T1000 (cell line): ENCODE data around the gene C18orf63.

Experiments used
- DNase-seq: peaks from one replicate; lab custom pipeline; 2025; ENCODE audit warnings: mixed read lengths; lab: John Stamatoyannopoulos, UW

Gene C18orf63

GRCh38 chr18:74376523-74376922 lies 60.9 kb downstream of the C18orf63 start:
- DNase-seq = no peak

DNA sequence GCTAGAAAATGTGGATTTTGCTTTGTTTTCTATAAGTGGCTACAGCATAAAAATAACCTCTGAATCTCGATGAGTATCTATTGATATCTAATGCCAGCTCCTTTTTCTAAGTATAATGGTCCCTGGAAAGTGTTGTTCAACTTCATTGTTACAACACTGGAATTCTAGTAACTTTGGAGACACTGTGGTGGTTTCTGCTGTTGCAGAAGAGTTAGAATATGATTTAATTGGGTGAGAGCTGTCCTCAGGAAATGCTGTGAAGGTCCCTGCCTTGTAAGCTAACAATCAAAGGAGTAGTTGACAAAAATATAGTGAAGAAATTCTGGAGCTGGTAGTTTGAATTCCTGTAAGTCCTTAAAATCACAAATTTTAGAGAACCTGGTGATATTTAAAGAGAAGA lies 62.1 kb downstream of the C18orf63 start:
- DNase-seq = no peak

DNA sequence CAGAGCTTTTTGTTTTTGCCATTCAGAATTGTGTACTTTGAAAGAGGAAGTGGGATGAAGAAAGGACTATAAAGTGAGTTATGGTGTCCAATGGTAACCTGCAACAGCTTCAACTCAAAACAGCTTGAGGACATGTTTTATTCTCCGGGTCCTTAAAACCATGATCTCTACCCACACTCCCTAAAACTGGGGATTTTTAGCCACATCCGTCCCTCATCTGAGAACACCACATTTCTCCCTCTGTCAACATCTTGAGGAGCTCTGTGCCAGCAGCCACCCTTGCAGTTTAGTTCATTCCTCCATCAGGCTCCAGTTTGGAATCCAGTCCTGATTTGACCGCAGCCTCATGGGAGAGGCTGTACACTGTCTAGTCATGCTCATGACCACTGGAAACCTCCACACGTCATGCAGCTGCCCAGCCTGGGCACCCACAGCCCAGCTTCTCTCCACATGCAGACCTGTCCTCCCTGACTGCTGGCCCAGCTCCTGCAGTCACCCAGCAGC lies 62.6 kb downstream of the C18orf63 start:
- no peak for DNase-seq

- no peak for DNase-seq
Observed at GRCh38 chr18:74380916-74381315, 65.3 kb downstream of the C18orf63 start.

GRCh38 chr18:74381621-74382295 lies 66.1 kb downstream of the C18orf63 start:
- no peak for DNase-seq

- DNase-seq = no peak
Observed at GRCh38 chr18:74382481-74383017, 66.9 kb downstream of the C18orf63 start.

DNA sequence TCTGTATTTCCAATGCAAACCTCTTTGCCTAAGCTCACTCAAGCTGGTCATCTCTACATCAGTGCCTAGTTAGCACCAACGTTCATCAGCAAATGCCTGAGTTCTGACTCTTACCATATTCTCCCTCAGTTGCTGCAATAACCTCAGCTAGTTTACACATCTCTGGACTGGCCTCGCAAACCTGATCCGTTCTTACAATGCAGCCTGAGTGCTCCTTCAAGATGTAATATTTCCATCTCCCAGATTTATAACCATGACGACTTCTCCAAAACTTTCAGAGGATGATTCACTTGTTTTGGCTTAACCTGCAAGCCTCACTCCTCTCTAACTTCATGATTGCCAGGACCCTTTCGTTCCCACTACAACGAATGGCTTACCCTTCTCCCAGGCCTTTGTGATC lies 71.7 kb downstream of the C18orf63 start:
- DNase-seq = no peak

GRCh38 chr18:74388227-74388626 lies 72.6 kb downstream of the C18orf63 start:
- no peak for DNase-seq

DNA sequence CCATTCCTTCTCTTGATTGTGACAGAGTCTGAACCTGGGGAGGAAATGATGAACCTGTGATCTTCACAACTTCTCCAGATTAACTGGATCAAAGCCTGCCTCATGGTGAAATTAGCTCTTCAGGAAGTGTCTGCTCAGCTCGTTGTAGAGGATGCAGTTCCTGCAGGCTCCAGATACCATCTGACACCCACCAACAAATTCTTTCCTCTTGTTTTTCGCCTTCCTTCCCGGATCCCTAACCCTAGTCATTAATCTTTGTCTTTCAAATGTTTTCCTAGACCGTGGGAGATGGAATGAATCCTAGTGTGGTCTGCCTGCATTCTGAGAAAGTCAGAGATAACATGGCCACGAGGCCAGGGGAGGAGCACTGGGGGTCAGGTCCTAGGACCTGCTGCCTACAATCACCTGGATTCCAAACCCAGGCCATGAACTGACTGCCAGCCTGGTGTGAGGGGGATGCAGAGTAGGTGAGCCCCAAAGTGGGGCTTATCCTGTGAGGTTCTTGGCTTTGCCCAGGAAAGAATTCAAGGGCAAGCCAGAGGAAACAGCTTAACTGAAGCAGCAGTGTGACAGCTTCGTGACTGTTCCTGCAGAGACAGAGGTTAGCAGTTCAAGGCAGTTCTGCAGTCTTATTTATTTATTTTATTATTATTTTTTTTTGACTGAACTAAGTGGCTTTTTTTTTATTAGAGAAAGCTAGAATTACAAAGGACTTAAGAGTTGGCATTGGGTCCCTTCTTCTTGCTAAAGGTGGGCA lies 73.7 kb downstream of the C18orf63 start:
- DNase-seq = no peak

- no peak for DNase-seq
Observed at GRCh38 chr18:74389991-74390390, 74.4 kb downstream of the C18orf63 start.

GRCh38 chr18:74390900-74391299 lies 75.3 kb downstream of the C18orf63 start:
- no peak for DNase-seq

- no peak for DNase-seq
Observed at GRCh38 chr18:74392323-74392722, 76.7 kb downstream of the C18orf63 start.

- no peak for DNase-seq
Observed at GRCh38 chr18:74395006-74395405, 79.4 kb downstream of the C18orf63 start.

- no peak for DNase-seq
Observed at GRCh38 chr18:74395648-74396154, 80.1 kb downstream of the C18orf63 start.

GRCh38 chr18:74396171-74397169 lies 80.8 kb downstream of the C18orf63 start:
- DNase-seq = no peak

- no peak for DNase-seq
Observed at GRCh38 chr18:74397572-74397971, 81.9 kb downstream of the C18orf63 start.

DNA sequence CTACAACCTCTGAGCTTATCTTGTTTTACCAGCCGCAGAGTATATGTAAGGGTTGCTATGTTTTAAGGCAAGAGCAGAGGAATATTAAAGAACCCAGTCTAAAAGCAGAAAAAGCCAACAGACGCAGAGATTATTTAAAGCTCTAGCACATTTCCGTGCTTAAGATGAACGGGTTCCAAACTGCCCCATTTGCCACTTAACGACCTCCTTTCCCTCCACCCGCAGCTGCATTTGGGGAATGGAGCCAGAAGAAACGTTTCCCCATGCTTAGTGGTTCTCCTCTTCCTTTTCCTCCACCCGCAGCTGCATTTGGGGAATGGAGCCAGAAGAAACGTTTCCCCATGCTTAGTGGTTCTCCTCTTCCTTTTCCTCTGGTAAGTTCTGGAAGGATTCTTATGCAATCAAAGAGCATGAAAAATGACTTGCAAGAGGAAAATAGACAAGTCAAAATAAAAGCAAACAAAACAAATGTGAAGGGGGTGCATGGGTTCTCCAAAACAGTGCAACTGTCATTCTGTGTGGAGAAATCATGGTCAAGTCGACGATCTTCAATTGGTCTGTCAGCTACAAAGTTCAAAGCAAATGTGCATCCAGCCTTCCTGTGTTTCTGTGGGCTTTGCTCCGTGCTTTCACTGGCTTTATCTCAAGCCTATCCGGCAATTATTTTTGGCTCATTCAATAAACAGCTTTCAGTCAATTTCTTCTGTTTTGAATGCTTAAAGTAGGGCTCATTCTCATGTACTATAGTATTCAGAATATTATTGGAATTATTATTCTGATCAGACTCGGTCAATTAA lies 83.7 kb downstream of the C18orf63 start:
- DNase-seq = no peak

DNA sequence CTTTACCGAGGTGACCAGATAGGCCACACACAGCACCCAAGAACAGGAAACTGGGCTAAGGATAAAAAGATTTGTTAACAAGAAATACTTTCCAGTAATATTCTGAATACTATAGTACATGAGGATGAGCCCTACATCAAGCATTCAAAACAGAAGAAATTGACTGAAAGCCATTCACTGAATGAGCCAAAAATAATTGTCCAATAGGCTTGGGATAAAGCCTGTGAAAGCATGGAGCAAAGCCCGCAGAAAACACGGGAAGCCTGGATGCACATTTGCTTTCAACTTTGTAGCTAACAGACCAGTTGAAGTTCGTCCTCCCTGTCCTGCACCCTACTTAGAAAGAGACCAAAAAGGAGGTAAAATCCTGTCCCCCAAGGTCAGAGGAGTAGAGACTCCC lies 85.2 kb downstream of the C18orf63 start:
- DNase-seq = no peak

DNA sequence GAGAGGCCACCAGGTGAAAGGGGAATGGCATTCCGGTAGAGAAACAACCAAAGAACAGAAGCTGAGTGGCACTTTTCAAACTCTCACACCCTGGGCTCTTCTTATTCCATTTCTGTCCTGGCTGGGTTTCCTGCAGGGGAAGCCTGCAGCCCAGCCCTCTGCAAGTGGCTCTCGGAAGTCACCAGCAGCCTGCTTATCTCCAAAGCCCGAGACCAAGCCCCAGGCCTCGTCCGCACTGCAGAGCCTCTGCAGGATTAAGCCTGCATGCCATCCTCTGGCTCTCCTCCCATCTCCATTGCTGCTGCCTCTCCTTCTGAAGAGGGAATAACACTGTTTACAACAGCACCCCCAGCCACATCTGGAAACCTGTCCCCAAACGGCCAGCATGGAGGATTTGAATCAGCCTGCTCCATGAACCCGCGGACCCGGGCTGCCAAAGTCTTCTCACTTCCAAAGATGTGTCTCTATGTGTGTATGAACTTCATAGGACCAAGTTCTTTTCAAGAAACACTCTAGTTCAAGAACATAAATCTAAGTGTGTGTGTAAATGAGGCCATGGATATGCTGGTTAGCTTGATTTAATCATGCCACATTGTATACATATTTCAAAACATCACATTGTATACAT lies 87.3 kb downstream of the C18orf63 start:
- DNase-seq = no peak

- DNase-seq = no peak
Observed at GRCh38 chr18:74407888-74408287, 92.2 kb downstream of the C18orf63 start.
